ENCODE results near the gene C10orf95. TPM values are rescaled to one million over a fixed set of nuclear protein-coding genes. Genes with fewer than 3 reads are reported as not detected.
"Not testable (repeated sequence)": the region's sequence is repeated elsewhere in the genome, so short reads cannot be mapped to it uniquely, and the experiment has no call there.

C10orf95 gene, protein sequence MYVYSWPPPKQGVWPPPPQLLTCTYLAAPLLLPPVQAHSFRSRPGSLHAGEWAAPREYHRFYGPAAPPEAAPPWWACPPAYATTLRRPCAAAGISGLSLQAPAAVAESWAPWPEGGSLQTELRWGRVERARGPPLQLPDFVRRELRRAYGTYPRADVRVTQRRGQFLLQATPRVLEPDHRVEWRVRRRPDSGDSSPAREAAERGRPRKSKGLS
- polyA plus RNA-seq (ENCODE audit: insufficient read length in 4 of 4), result 1 to 10 TPM in 2 of 4 donors, under 1 TPM in 1, not detected in 1; 0.37 to 2.3 (median 1.0) TPM

DNA sequence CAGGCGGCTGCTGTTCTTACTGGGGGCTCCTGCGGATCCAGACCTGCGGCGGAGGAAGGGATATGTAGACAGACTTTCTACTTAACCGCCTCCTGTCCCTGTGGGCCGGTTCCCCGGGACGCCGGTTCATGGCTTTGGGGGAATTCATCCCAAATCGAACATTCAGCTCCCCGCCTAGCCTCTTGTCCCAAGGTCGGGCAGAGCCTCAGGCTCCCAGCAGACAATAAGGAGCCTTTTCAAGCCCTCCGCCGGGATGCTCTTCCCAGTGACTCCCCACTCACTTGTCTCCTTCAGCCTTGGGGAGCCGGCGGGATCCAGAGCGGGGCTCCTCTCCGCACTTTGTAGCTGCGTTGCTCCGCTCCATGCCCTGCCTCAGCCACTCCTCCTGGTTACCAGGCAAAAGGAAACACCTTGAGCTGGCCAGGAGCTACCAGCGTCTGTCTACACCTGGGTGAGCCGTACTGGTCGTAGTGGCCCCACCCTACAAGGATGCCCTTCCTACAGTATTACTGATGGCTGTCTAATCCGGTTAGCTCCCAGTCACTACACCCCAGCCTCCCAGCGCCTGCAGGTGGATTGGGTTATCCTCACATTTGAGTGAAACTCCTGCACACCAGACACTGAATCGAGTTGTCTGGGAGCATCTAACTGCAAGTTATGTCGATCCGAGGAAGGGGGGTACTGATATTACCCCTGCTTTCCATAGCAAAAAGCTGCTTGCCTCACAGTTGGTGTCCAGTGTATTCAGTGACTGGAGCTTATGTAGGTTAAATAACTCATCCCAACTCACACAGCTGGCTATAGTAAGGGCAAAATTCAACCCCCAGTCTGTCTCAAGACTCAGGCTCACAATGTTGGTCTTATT lies at the start of gene C10orf95:
Gene C10orf95, minus strand, starts transcription at position 439 of the 865 bp plus-strand sequence. CDS start 450 bp downstream, outside the sequence.
- no peak for DNase-seq (ENCODE audit: low read depth in 4 of 4, low spot score in 3 of 4)

DNA sequence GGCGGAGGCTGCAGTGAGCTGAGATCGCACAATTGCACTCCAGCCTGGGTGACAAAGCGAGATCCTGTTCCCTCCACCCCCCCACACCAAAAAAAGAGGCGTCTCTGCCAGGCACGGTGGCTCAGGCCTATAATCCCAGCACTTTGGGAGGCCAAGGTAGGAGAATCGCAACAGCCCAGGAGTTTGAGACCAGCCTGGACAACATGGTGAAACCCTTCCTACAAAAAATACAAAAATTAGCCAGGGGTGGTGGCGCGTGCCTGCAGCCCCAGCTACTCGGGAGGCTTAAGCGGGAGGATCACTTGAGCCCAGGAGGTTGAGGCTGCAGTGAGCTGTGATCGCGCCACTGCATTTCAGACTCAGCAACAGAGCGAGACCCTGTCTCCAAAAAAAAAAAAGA lies 49.3 kb upstream of the C10orf95 start:
- not testable (repeated sequence) for DNase-seq (ENCODE audit: low read depth in 4 of 4, low spot score in 3 of 4)

DNA sequence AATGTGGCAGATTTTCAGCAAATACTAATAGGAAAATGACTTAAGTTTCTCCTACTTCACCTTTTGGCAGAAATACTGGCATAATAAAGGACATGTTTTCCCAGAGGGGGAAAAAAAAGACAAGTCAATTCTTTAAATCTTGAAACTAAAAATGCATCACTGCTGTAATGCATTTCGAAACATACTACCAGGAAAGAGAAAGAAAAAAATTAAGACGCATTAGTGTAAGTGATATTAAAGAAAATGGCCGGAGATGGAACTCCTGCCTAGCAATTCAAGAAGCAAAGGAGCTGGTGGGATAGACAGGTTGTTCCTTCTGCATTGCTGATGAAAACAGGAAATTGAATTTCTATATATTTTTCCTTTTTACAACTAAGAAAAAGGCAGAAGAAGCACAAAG lies 48.0 kb upstream of the C10orf95 start:
- no peak for DNase-seq (ENCODE audit: low read depth in 4 of 4, low spot score in 3 of 4)

DNA sequence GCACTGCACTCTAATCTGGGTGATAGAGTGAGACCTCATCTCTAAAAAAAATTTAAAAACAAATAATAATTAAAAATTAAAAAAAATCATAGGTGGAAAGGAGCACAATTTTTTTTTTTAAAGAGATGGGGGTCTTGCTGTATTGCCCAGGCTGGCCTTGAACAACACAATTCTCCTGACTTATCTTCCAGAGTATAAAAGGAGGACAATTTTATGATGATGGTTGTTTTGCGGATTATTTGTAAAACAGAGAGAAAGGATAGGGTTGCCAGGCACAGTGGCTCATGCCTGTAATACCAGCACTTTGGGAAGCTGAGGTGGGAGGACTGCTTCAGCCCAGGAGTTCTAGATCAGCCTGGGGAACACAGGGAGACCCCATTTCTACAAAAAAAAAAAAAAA lies 46.2 kb upstream of the C10orf95 start:
- no peak for DNase-seq (ENCODE audit: low read depth in 4 of 4, low spot score in 3 of 4)

DNA sequence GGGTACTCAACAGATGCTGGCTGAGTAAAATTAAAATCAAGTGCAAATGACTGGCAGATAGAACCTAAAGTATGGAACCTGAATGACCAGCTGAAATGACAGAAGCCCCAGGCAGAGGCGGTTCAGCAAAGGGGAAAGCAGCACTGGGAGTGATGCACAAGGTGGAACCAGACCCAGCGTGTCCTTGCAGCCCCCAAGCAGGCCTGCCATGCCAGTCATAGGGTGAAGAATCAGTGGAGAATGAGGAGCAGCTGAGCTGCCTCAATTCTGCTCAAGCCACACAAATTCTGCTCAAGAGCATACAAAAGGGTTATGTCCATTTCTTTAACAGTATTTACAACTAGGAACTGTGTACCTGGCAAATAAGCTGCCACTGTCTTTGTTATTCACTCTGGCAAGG lies 42.4 kb upstream of the C10orf95 start:
- DNase-seq (ENCODE audit: low read depth in 4 of 4, low spot score in 3 of 4), result no peak

DNA sequence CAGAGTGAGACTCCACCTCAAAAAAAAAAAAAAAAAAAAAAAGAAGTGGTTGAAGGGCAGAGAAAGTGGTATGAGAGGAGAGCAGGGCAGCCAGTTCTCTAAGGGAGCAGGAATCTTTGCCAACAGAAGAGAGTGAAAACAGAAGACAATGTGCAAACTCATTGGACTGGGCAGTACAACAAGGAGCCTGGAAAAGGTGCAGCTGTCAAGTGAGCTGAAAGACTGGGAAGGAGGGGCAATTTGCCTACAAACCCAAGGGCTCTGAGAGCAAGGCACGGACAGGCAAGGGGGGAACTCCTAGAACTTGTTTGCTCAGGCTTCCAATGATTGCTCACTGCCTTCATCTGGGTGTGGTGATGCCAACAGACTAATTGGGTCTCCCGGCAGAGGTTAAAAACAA lies 41.6 kb upstream of the C10orf95 start:
- no peak for DNase-seq (ENCODE audit: low read depth in 4 of 4, low spot score in 3 of 4)

DNA sequence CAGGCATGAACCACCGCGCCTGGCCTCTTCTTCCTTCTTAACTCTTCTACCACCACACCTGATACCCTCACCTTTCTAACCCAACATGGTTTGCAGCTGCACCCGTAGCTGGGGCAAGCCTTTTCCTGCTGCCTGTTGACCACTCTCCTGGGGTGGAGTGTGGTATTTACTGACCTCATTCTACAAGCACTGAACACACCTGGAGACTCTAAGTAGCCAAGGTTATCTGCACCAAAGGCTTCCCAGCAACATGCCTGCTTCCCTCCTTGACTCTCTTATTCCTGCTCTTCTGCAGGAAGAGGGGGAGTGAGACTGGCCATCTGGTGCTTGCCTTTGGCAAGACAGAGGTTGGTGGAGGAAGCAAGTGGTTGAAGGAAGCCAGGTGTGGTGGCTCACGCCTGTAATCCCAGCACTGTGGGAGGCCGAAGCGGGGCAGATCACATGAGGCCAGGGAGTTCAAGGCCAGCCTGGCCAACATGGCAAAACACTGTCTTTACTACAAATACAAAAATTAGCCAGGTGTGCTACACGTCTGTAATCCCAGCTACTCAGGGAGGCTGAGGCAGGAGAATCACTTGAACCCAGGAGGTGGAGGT lies 41.1 kb upstream of the C10orf95 start:
- no peak for DNase-seq (ENCODE audit: low read depth in 4 of 4, low spot score in 3 of 4)

DNA sequence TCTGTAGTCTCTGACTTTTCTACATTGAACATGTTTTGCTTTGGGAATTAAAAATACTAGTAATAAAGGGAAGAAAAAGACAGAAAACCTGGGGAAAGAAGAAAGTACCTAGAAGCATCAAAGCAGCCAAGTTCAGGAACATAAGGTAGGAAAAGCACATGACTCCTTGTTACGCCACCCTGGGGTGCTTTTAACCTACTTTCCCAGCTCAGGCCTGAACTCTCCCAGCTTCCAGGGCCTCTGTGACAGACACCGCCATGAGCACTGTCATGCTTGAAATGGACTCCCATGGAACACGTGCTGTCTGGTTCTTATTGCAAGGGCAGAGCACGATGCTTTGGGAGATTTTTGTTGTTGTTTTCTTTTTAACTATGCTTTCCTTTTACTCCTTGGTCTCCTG lies 39.8 kb upstream of the C10orf95 start:
- DNase-seq (ENCODE audit: low read depth in 4 of 4, low spot score in 3 of 4), result no peak

DNA sequence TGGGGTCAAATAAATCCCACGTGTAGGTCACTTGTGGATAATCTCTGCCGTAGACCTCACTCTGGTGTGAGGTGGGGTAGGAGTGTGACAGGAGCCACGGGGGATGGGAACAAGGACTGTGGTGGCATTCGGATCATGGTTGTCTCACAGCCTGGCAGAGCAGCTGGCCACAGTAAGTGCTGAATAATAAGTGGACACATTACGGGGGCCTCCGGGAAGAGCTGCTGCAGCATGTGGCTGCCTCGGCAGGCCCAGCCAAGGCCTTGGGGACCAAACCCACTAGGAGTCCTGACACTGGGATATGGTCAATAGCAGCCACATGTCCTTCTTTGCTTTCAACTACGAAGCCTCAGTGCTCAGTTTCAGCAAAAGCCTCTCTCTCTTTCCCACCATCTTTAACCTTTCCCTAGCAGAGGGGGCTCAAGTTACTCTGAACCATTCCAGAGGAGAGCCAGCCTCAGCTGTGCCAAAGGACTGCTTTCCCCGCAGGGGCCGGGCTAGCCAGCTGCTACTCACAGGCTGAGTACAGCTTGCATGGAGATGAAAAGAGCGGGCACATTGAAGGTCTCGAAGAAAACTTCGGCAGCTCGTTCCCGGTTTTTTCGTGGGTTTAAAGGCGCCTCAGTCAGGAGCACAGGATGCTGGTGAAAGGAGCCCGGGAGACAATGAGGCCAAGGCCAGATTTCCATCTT lies 33.9 kb upstream of the C10orf95 start:
- DNase-seq (ENCODE audit: low read depth in 4 of 4, low spot score in 3 of 4), result no peak

DNA sequence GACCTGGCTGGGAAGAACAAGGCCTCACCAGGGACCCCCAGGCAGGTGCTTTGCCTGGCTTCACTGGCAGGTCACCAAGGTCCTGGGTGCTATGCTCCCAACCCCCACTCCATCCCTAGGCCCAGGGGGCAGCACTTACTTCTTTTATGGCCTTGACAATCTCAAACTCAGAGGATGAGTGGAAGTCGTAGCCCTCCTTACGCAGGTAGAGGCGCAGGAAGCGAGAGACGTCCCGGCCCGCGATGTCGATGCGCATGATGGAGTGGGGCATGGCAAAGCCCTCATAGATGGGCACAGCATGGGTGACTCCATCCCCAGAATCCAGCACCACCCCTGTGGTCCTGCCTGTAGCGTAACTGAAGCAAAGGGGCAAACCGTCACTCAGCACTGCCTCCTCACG lies 32.7 kb upstream of the C10orf95 start:
- DNase-seq (ENCODE audit: low read depth in 4 of 4, low spot score in 3 of 4), result no peak

DNA sequence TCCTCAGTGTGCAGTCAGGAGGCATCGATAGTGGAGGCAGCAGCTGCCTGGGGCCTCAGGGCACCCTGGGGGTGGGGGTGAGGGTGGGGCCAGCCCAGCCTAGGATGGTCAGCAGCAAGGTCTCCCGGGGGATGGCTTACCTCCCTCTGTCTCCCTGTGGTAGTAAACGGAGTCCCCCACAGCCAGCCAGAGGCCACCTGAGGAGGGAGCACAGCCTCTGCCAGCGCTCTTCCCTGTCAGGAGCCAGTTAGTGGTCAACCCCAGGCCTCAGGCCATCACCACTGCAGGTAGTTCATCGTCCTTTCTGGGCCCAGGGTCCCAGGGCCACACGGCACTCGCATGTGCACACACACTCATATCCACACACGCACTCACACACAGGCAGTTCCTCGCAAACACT lies 29.1 kb upstream of the C10orf95 start:
- no peak for DNase-seq (ENCODE audit: low read depth in 4 of 4, low spot score in 3 of 4)

DNA sequence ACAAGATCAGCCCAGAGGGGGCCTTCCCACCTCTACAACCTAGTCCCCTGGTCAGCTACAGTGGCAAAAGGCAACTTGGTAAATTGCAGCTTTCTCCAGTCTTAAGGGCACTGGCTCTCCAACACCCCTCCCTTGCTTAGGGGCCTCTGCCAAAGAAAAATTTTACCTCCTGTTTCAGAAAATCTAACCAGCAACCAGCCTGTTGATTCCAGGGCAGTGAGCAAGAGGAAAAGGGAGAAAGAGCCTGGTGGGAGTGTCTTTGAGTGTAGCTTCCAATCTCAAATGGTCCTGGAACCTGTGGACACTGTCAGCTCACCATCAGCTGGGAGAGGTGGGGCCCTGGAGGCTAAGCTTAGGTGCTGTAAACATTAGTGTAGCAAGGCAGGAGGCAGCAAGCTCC lies 28.3 kb upstream of the C10orf95 start:
- DNase-seq (ENCODE audit: low read depth in 4 of 4, low spot score in 3 of 4), result no peak

DNA sequence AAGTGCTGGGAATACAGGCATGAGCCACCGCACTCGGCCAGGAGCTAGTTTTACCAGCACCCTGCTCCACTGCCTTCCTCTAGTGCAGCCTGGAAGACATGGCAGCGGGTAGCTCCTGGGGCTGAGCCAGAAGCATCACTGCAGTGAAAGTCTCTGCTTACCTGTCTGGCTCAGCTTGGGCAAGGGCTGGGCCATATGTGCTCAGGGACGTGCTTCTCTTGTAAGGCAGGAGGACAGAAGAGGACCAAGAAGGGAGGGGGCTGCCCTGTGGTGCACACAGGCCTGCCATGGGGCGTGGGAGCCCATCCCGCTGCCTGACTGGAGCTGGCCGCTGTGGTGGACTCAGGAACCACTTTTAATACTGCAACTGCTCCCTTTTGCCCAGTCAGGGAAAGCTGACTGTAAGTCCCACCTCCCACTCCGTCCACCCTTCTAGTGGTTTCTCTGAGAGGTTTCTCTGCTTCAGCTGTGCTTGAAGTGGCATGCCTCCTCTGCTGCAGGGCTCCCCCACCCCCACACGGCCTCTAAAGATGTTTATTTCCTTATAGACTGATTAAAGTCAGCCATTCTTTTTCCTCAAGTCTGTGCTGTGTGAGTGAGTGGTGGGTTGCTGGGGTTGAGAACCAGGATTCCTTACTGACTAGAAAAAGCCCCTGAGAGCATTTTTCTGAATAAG lies 25.3 kb upstream of the C10orf95 start:
- no peak for DNase-seq (ENCODE audit: low read depth in 4 of 4, low spot score in 3 of 4)

DNA sequence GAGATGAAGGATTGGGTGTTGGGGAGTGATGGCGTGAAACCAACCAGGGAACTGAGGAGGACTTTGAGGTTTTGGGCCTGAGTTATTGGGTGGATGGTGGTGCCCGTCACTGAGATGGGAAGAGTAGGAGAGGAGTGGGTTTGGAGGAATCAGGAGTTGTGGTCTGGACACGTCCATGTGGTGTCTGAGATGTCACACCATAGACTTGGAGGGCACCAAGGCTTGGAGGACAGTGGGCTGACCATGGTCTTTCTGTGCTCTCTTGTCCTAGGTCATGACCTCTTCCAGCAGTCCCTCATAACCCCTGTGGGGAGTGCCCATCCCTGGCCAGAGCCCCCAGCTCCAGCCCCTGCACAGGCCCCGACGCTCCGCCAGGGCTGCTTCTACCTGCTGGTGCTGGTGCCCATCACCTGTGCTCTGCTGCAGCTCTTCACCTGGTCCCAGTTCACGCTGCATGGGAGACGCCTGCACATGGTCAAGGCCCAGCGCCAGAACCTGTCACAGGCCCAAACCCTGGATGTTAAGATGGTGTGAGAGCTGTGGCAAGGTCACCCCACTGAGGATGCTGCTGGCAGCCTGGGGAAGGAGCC lies 24.2 kb upstream of the C10orf95 start:
- DNase-seq (ENCODE audit: low read depth in 4 of 4, low spot score in 3 of 4), result no peak

DNA sequence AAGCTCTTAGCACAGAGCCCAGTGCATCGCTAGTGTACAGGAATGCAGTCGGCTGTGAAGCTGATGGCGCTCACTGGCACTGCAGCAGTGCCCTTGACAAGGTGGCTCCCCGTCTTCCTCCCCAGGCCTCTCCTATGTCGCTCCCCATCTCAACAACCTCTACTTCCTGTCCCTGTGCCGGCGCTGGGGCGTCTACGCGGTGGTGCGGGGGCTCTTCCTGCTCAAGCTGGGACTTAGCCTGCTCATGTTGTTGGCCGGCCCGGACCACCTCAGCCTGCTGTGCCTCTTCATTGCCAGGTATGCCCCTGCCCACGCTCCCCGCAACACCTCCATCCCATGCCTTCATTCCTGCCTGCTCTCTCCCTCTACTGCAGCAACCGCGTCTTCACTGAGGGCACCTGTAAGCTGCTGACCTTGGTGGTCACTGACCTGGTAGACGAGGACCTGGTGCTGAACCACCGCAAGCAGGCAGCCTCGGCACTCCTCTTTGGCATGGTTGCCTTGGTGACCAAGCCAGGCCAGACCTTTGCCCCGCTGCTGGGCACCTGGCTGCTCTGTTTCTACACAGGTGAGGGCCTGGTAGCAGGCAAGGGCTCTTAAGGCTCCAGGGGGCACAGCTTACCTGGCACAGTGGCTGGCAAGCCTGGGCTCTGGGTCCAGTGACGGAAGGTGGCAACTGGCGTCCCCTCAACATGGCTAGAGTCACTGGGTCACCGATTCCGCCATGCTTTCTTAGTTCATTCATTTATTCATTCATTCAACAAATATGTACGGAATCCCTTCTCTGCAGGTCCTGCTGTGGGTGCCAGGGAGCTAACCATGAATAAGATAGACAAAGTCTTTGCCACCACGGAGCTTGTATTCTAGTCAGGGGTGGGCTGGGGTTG lies 22.3 kb upstream of the C10orf95 start:
- no peak for DNase-seq (ENCODE audit: low read depth in 4 of 4, low spot score in 3 of 4)

DNA sequence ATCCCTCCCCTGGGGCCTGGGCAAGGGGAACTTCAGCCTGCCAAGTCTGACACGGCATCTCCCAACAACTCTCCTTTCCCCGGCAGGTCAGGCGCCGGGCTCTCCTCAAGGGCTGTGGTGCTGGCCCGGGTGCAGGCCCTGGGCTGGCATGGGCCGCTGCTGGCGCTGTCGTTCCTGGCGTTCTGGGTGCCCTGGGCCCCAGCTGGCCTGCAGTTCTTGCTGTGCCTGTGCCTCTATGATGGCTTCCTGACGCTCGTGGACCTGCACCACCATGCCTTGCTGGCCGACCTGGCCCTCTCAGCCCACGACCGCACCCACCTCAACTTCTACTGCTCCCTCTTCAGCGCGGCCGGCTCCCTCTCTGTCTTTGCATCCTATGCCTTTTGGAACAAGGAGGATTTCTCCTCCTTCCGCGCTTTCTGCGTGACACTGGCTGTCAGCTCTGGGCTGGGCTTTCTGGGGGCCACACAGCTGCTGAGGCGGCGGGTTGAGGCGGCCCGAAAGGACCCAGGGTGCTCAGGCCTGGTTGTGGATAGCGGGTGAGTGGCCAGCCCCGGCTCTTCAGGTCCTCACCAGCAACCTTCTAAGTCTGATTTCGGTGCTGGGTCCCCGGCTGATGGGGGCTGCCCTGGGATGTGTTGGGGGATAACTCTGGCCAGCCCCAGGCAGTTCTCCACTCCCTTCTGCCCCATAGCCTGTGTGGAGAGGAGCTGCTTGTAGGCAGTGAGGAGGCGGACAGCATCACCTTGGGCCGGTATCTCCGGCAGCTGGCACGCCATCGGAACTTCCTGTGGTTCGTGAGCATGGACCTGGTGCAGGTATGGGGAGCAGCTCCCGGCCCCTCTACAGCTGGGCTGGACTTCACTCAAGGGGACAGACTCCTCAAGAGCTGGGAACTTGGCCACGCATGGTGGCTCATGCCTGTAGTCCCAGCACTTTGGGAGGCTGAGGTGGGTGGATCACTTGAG lies 19.5 kb upstream of the C10orf95 start:
- no peak for DNase-seq (ENCODE audit: low read depth in 4 of 4, low spot score in 3 of 4)

DNA sequence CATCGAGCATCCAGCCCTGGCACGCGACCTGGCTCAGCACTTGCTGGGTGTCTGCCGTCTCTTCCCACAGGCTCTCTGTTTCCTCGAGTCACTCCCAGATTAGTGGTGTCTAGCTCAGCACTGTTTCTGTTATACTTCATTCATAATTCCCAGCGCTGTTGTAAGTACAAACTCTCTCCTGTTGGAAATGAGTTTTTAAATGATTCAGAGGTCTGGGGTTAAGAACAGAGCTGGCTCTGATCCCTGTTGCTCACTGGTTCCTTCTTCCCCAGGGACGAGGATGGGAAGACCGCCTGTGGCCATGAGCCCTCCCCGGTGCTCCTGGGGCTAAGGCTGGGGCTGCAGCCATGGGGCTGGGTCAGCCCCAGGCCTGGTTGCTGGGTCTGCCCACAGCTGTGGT lies 17.3 kb upstream of the C10orf95 start:
- no peak for DNase-seq (ENCODE audit: low read depth in 4 of 4, low spot score in 3 of 4)

DNA sequence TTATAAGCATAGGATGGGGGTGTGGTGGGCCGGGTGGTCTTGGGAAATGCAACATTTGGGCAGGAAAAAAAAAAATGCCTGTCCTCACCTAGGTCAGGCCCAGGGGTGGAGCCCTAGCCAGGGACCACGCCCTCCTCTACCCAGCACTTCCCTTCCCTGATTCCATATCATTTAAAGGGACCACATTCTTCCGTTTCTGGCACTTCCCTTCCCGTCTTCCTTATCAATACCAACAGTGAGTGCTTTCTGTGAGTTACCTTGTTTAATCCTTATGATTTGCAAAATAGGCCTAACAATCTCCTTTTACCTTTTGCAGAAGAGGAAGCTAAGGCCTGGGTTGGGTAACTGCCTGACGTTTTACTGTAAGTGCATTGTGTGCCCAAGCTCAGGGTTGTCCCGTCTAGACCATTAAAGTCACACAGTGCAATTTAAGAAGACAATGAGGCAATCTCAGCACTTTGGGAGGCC lies 16.7 kb upstream of the C10orf95 start:
- no peak for DNase-seq (ENCODE audit: low read depth in 4 of 4, low spot score in 3 of 4)

Data from left renal pelvis (tissue), 4 donors.